ENCODE data around the gene NME2. TPM values are rescaled to one million over a fixed set of nuclear protein-coding genes. Genes with fewer than 3 reads are reported as not detected.

NME2 gene
- total and polyA plus RNA-seq, 2 of the 8 experiments (the other 6 are each of a cell fraction or from before 2014, with no cell fraction given), result 827 to 929 TPM

DNA sequence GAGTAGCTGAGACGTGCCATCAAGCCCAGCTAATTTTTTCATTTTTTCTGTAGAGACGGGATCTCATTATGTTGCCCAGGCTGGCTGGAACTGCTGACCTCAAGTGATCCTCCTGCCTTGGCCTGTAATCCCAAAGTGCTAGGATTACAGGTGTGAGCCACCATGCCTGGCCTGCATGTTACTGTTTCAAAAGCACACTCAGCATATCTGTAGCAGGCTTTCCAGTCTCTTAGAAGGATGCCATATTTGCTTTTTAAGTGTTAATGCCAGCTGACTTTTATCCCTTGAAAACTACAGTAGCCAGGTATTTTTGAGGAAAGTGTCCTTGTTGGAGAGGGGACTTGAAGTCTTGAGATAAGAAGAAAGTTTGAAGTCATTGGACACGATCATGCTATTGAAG is 30.3 kb upstream of the NME2 start:
- no peak overlapping the region for H4K5ac ChIP-seq (ENCODE audit: insufficient read length, low read depth, low read length)
- no peak overlapping the region for H2BK12ac ChIP-seq (ENCODE audit: low read depth, low read length)
- no peak overlapping the region for H2BK5ac ChIP-seq (ENCODE audit: low read depth, low read length)
- no peaks in the 10 kb centered on the region for H3K9me3 ChIP-seq (ENCODE audit: insufficient read depth in 2 of 2, low read depth in 1 of 2, low read length in 1 of 2)
- no peak overlapping the region for H3K4me3 ChIP-seq (ENCODE audit: extremely low read depth in 1 of 4, insufficient read depth in 2 of 4, low read depth in 3 of 4, low read length in 4 of 4)
- no peak overlapping the region for H4K91ac ChIP-seq (replicated peaks; ENCODE audit: insufficient read length, low read length)
- H3K23me2 ChIP-seq (ENCODE audit: low read depth, low read length), result no peaks in the 10 kb centered on the region
- no peaks in the 10 kb centered on the region for H3K36me3 ChIP-seq (ENCODE audit: control insufficient read depth in 2 of 4, insufficient read depth in 4 of 4, low read length in 3 of 4)
- no peak overlapping the region for H3K4me2 ChIP-seq (ENCODE audit: insufficient read depth in 1 of 2, low read depth in 2 of 2, low read length in 2 of 2)
- H3K79me2 ChIP-seq (ENCODE audit: control insufficient read depth in 1 of 2, insufficient read depth in 2 of 2, low read length in 2 of 2), result no peaks in the 10 kb centered on the region
- H3K4me1 ChIP-seq (replicated peaks in 1 of 4; ENCODE audit: control insufficient read depth in 3 of 4, insufficient read depth in 4 of 4, low read length in 3 of 4), result no peaks in the 10 kb centered on the region
- CTCF ChIA-PET (ENCODE audit: partially characterized antibody), result interaction anchor here (0.8 to 1.6 kb wide), 4 partner anchors 17 to 136 kb away, joined by 3 to 6 read pairs (median 4); no protein-coding TSS in a partner anchor
- no peak overlapping the region for H2BK20ac ChIP-seq (ENCODE audit: low read length)
- TF ChIP-seq CHD2 (IDR thresholded peaks at IDR 0.05; ENCODE audit: low read length) (no peak), RBBP5 (IDR thresholded peaks at IDR 0.05; ENCODE audit: borderline replicate concordance, low read depth, low read length) (no peak), CBX5 (IDR thresholded peaks at IDR 0.05; ENCODE audit: low read depth, low read length) (no peak), HDAC6 (IDR thresholded peaks at IDR 0.05; ENCODE audit: low read depth, low read length) (no peak), CREB1 (IDR thresholded peaks at IDR 0.05) (no peak), BRCA1 (IDR thresholded peaks at IDR 0.05; ENCODE audit: low read depth, low read length) (no peak), ZNF274 (IDR thresholded peaks at IDR 0.05; ENCODE audit: borderline replicate concordance, extremely low read depth, low read length) (no peak), SUZ12 (IDR thresholded peaks at IDR 0.05; ENCODE audit: low read length) (no peak)
- TF ChIP-seq, protein P1, sequence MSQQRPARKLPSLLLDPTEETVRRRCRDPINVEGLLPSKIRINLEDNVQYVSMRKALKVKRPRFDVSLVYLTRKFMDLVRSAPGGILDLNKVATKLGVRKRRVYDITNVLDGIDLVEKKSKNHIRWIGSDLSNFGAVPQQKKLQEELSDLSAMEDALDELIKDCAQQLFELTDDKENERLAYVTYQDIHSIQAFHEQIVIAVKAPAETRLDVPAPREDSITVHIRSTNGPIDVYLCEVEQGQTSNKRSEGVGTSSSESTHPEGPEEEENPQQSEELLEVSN (IDR thresholded peaks at IDR 0.05), result no peak
- TF ChIP-seq, protein P2, sequence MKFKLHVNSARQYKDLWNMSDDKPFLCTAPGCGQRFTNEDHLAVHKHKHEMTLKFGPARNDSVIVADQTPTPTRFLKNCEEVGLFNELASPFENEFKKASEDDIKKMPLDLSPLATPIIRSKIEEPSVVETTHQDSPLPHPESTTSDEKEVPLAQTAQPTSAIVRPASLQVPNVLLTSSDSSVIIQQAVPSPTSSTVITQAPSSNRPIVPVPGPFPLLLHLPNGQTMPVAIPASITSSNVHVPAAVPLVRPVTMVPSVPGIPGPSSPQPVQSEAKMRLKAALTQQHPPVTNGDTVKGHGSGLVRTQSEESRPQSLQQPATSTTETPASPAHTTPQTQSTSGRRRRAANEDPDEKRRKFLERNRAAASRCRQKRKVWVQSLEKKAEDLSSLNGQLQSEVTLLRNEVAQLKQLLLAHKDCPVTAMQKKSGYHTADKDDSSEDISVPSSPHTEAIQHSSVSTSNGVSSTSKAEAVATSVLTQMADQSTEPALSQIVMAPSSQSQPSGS (IDR thresholded peaks at IDR 0.05; ENCODE audit: low read length), result no peak
- TF ChIP-seq, protein P3, sequence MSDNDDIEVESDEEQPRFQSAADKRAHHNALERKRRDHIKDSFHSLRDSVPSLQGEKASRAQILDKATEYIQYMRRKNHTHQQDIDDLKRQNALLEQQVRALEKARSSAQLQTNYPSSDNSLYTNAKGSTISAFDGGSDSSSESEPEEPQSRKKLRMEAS (IDR thresholded peaks at IDR 0.05), result no peak
- H4K20me1 ChIP-seq (replicated peaks in 1 of 2; ENCODE audit: control insufficient read depth in 1 of 2, insufficient read depth in 2 of 2, low read length in 2 of 2), result no peaks in the 10 kb centered on the region
- H3K79me1 ChIP-seq (ENCODE audit: low read depth, low read length), result no peaks in the 10 kb centered on the region
- WGBS, 2 experiments (ENCODE audit: extremely low coverage in 1 of 2, insufficient coverage in 1 of 2, insufficient read length in 1 of 2, insufficient replicate concordance in 2 of 2, low coverage in 1 of 2, low lambda C conversion rate in 2 of 2, missing lambda C conversion rate in 1 of 2), result 90% methylated on average over 3 of the region's 3 CpGs; no CpG with 5 or more reads in 1 of the 2 experiments
- no peak overlapping the region for H3K27ac ChIP-seq (ENCODE audit: low read depth, low read length)
- H2BK120ac ChIP-seq (replicated peaks; ENCODE audit: low read depth, low read length), result no peak overlapping the region
- no peak overlapping the region for H2AK5ac ChIP-seq (ENCODE audit: low read depth, low read length)
- H3K27me3 ChIP-seq (replicated peaks in 1 of 4; ENCODE audit: control insufficient read depth in 3 of 4, extremely low read depth in 1 of 4, insufficient read depth in 3 of 4, low read length in 3 of 4), result no peaks in the 10 kb centered on the region
- no peak overlapping the region for H2AFZ ChIP-seq (ENCODE audit: low read length)
- no peak overlapping the region for H3K56ac ChIP-seq (replicated peaks; ENCODE audit: insufficient read length, low read depth, low read length)
- no peak overlapping the region for H3K9ac ChIP-seq (replicated peaks in 1 of 4; ENCODE audit: extremely low read depth in 1 of 4, low read depth in 3 of 4, low read length in 3 of 4)
- POLR2A ChIA-PET (ENCODE audit: partially characterized antibody), result interaction anchor here (1.2 to 2.5 kb wide), 2 partner anchors 14 to 26 kb away, joined by 4 to 7 read pairs; partner anchors contain the start of gene SPAG9
- no peak overlapping the region for H2BK15ac ChIP-seq (ENCODE audit: low read length)
- H4K8ac ChIP-seq (ENCODE audit: extremely low read depth, insufficient read depth, low read length), result no peak overlapping the region
- H3K23ac ChIP-seq (ENCODE audit: insufficient read length), result no peak overlapping the region
- no peak overlapping the region for H3K4ac ChIP-seq (replicated peaks; ENCODE audit: insufficient read length, low read depth, low read length)
- H3K18ac ChIP-seq (ENCODE audit: extremely low read depth, low read length), result no peak overlapping the region
- no peak overlapping the region for H3K14ac ChIP-seq (ENCODE audit: insufficient read length)
- DNase-seq (ENCODE audit: low read depth in 1 of 2, low spot score in 2 of 2) (no peak), FAIRE-seq (no peak)

Data from H1 (cell line).